ENCODE data around the gene MSH2.
"Not testable (repeated sequence)": the region's sequence is repeated elsewhere in the genome, so short reads cannot be mapped to it uniquely, and the experiment has no call there.

Gene MSH2

DNA sequence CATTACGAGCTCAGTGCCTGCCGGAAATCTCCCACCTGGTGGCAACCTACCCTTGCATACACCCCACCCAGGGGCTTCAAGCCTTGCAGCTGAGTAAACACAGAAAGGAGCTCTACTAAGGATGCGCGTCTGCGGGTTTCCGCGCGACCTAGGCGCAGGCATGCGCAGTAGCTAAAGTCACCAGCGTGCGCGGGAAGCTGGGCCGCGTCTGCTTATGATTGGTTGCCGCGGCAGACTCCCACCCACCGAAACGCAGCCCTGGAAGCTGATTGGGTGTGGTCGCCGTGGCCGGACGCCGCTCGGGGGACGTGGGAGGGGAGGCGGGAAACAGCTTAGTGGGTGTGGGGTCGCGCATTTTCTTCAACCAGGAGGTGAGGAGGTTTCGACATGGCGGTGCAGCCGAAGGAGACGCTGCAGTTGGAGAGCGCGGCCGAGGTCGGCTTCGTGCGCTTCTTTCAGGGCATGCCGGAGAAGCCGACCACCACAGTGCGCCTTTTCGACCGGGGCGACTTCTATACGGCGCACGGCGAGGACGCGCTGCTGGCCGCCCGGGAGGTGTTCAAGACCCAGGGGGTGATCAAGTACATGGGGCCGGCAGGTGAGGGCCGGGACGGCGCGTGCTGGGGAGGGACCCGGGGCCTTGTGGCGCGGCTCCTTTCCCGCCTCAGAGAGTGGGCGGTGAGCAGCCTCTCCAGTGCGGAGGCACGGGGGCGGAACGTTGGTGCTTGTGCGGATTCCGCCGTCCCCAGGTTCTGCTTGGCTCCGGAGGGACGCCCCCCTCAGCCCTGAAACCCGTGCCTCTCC is at the start of gene MSH2:
Gene MSH2 (plus strand): TSS at position 352 of the 804 bp plus-strand sequence. CDS start 36 bp downstream, at position 388.
- peak; percentile 91 for DNase-seq (ENCODE audit: low read depth)

GRCh38 chr2:47354013-47354847 is 48.7 kb upstream of the MSH2 start:
- DNase-seq (ENCODE audit: low read depth): no peak

GRCh38 chr2:47354848-47355204 is 48.1 kb upstream of the MSH2 start:
- DNase-seq (ENCODE audit: low read depth): no peak

DNA sequence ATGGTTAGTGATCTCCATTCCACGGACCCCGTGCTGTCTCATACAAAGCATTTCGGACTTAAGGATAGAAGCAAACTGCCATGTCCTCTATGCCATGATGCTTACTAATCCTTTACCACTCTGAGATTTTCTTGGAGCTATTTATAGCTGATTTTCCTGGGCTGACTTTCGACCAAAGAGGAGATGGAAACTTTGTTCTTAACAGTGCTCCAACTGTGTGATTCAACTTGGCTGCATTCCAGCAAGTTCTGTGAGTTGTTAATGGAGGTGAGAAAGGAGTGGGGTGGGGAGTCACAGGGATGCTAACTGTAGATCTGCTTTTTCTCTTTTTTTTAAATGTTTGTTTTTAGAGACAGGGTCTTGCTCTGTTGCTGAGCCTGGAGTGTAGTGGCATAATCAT is 45.5 kb upstream of the MSH2 start:
- no peak for DNase-seq (ENCODE audit: low read depth)

DNA sequence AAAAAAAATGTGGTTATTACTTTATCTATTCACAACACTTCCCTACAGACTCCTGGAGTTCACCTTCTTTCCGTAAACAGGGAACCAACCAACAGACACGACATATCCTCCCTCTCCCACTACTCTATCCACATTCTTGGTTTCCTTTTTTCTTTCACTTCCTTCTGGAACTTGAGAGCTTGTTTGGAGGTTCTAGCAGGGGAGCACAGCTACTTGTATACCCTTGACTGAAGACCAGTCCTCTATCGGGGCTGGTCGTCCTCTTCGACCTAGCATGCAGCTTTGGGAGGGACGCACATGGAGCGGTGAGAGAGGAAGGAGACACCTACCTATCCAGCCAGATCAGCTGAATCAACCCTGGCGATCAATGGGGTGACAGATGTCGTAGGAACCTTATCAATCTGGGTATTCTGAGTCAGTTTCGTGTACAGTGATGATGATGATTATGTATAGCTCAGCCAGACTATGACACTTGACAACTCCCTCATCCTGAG is 43.5 kb upstream of the MSH2 start:
- DNase-seq (ENCODE audit: low read depth): no peak

GRCh38 chr2:47360283-47360682 is 42.7 kb upstream of the MSH2 start:
- no peak for DNase-seq (ENCODE audit: low read depth)

GRCh38 chr2:47360927-47361326 is 42.0 kb upstream of the MSH2 start:
- no peak for DNase-seq (ENCODE audit: low read depth)

GRCh38 chr2:47361505-47362229 is 41.3 kb upstream of the MSH2 start:
- not testable (repeated sequence) for DNase-seq (ENCODE audit: low read depth)

DNA sequence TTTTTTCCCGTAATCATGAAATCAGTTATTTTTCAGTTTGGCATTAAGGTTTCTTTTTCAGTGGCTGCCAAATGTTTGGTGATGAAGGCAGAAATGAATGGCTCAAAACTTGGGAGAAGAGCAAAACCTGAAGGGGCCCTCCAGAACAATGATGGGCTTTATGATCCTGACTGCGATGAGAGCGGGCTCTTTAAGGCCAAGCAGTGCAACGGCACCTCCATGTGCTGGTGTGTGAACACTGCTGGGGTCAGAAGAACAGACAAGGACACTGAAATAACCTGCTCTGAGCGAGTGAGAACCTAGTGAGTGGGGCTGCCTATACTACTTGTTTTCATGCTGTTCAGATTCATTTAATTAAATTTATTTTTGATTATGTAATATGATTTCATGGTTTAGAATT is 29.2 kb upstream of the MSH2 start:
- DNase-seq (ENCODE audit: low read depth): no peak

GRCh38 chr2:47375307-47375706 is 27.6 kb upstream of the MSH2 start:
- no peak for DNase-seq (ENCODE audit: low read depth)

DNA sequence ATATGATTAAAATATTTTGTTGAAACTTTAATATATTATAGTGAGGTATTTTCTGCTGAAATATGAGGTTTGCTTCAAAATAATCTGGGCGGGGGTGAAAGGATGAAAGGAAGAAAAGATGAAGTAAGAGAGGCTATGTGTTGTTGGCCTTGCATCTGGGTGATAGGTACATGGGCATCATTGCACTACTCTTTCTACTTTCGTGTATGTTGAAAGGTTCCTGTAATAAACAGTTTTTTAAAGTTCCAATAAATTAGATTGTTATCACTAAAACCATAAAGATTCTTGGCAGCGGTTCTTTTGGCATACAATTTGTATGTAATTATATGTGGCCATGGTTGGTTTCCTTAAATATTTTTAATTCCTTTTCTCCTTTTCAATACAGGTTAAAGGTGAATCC is 23.6 kb upstream of the MSH2 start:
- no peak for DNase-seq (ENCODE audit: low read depth)

DNA sequence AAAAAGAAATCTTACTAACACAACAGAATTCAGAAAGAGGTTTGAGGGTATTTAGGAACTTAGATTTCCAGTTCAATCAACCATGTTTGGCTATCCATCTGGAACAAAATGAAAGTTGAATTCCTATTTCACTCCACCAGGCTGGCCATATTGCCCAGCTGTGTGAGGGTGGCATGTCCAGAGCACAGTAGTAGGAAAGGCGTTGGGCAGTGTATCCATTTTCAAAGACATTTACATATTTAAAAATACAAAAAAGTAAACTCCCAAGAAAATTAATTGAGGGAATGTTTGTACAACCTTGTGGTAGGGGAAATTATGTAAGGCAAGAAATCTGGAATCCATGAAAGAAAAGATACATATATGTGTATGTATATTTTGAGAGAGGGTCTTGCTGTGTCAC is 21.5 kb upstream of the MSH2 start:
- no peak for DNase-seq (ENCODE audit: low read depth)

DNA sequence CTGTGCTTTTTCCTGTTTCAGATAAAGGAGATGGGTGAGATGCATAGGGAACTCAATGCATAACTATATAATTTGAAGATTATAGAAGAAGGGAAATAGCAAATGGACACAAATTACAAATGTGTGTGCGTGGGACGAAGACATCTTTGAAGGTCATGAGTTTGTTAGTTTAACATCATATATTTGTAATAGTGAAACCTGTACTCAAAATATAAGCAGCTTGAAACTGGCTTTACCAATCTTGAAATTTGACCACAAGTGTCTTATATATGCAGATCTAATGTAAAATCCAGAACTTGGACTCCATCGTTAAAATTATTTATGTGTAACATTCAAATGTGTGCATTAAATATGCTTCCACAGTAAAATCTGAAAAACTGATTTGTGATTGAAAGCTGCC is 16.4 kb upstream of the MSH2 start:
- no peak for DNase-seq (ENCODE audit: low read depth)

DNA sequence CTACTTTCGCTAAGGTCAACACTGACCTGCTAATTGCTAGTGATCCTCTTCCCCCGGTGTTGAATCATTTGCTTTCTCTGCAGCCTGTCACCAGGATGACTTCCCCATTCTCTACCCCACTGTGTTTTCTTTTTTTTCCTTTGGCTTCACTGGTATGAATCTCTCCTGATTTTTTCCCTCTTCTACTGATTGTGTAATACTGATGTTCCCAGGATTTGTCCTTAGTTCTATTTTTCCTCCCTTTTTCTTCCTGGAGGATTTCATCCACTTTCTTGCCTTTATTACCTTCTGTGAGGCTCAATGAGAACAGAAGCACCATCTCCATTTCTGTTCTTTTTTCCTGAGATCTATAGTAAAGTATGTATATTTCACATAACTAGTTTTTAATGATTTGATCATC is 14.1 kb upstream of the MSH2 start:
- no peak for DNase-seq (ENCODE audit: low read depth)

GRCh38 chr2:47389692-47390091 is 13.3 kb upstream of the MSH2 start:
- no peak for DNase-seq (ENCODE audit: low read depth)

GRCh38 chr2:47401789-47402554 is 984 bp upstream of the MSH2 start:
- no peak for DNase-seq (ENCODE audit: low read depth)

GRCh38 chr2:47402555-47402804 is 476 bp upstream of the MSH2 start:
- no peak for DNase-seq (ENCODE audit: low read depth)

GRCh38 chr2:47403609-47404193 is 745 bp downstream of the MSH2 start:
- no peak for DNase-seq (ENCODE audit: low read depth)

DNA sequence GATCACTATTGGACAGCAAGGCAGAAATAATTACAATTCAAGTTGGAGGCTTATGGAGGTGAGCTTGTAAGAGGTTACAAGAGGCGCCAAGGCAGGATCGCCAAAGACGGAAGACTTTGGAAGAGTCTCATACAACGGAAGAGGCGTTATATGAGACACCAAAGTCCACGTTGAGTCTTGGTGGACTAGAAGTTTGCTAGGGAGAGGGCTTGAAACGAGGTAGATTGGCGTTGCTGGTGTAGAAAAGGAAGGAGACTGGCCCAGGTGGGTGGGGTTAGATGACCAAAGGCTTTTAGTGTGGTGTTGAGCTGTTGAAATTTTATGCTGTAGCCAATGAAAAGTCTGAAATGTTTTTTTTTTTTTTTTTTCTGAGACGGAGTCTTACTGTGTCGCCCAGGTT is 1.4 kb downstream of the MSH2 start:
- no peak for DNase-seq (ENCODE audit: low read depth)

DNA sequence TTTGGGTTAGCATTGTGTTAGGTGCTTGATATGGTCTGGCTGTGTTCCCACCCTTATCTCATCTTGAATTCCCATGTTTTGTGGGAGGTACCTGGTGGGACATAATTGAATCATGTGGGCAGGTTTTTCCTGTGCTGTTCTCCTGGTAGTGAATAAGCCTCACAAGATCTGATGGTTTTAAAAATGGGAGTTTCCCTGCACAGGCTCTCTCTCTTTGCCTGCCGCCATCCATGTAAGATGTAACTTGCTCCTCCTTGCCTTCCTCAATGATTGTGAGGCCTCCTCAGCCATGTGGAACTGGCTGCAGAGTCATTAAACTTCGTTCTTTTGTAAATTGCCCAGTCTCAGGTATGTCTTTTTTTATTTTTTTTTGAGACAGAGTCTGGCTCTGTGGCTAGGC is 2.8 kb downstream of the MSH2 start:
- no peak for DNase-seq (ENCODE audit: low read depth)

GRCh38 chr2:47406649-47407330 is 3.8 kb downstream of the MSH2 start:
- DNase-seq (ENCODE audit: low read depth): not testable (repeated sequence)
